ENCODE data around the gene LRRC8D. TPM values are rescaled to one million over a fixed set of nuclear protein-coding genes. Genes with fewer than 3 reads are reported as not detected.
A peak's percentile ranks its signal among the peaks of the same experiment; 100 is the strongest.

LRRC8D gene
- total and polyA plus RNA-seq, 9 of the 15 experiments (the other 6 are each of a cell fraction or from before 2014, with no cell fraction given) = 3.4 to 53.9 (median 15.9) TPM

GRCh38 chr1:89822999-89823628 is 2.3 kb downstream of the LRRC8D start (continued):
- TF ChIP-seq CEBPG (CRISPR knock-in tag; IDR thresholded peaks at IDR 0.05) (peak; percentile 97), CEBPG (tag; conservative IDR thresholded peaks at IDR 0.05 in 1 of 2, IDR thresholded peaks at IDR 0.05 in 1 of 2) (peak; percentile 99 to 100), ARNT (IDR thresholded peaks at IDR 0.05) (peak; percentile 4 to 8; a peak in 1 of 4 replicates), MLLT1 (IDR thresholded peaks at IDR 0.05) (peak in 1 of 2 experiments; percentile 23; a peak in 1 of 4 replicates), SIRT6 (IDR thresholded peaks at IDR 0.05; ENCODE audit: low read depth, low read length) (no peak), ZNF444 (CRISPR knock-in tag; IDR thresholded peaks at IDR 0.05) (no peak), NR2C2 (CRISPR knock-in tag; IDR thresholded peaks at IDR 0.05) (no peak), NR2C2 (tag; IDR thresholded peaks at IDR 0.05) (0 out of 2 replicates have a peak, but pooled peaks have one; percentile 13), NFIC (IDR thresholded peaks at IDR 0.05) (no peak), HNRNPL (IDR thresholded peaks at IDR 0.05; ENCODE audit: low read depth, low read length) (no peak), ZFP30 (CRISPR knock-in tag; IDR thresholded peaks at IDR 0.05; ENCODE audit: borderline replicate concordance) (no peak), EGR1 (conservative IDR thresholded peaks at IDR 0.05) (no peak), CBX1 (IDR thresholded peaks at IDR 0.05; ENCODE audit: low read depth) (no peak), ZNF224 (CRISPR knock-in tag; IDR thresholded peaks at IDR 0.05) (no peak), FOXM1 (IDR thresholded peaks at IDR 0.05; ENCODE audit: low read depth) (peak; percentile 16; the same call in 1 of the 2 replicates), FOXM1 (CRISPR knock-in tag; IDR thresholded peaks at IDR 0.05; ENCODE audit: low read depth) (no peak), JUNB (CRISPR knock-in tag; conservative IDR thresholded peaks at IDR 0.05) (no peak), ZNF436 (CRISPR knock-in tag; IDR thresholded peaks at IDR 0.05) (no peak), NFXL1 (CRISPR knock-in tag; IDR thresholded peaks at IDR 0.05) (no peak), HSF4 (CRISPR knock-in tag; IDR thresholded peaks at IDR 0.05; ENCODE audit: borderline replicate concordance) (no peak), RAD21 (CRISPR knock-in tag; conservative IDR thresholded peaks at IDR 0.05 in 1 of 2, IDR thresholded peaks at IDR 0.05 in 1 of 2) (0 out of 4 replicates have a peak, but pooled peaks of 1 of the 2 experiments have one; percentile 8), ZBTB17 (CRISPR knock-in tag; IDR thresholded peaks at IDR 0.05) (no peak)
- TF ChIP-seq, protein P1, sequence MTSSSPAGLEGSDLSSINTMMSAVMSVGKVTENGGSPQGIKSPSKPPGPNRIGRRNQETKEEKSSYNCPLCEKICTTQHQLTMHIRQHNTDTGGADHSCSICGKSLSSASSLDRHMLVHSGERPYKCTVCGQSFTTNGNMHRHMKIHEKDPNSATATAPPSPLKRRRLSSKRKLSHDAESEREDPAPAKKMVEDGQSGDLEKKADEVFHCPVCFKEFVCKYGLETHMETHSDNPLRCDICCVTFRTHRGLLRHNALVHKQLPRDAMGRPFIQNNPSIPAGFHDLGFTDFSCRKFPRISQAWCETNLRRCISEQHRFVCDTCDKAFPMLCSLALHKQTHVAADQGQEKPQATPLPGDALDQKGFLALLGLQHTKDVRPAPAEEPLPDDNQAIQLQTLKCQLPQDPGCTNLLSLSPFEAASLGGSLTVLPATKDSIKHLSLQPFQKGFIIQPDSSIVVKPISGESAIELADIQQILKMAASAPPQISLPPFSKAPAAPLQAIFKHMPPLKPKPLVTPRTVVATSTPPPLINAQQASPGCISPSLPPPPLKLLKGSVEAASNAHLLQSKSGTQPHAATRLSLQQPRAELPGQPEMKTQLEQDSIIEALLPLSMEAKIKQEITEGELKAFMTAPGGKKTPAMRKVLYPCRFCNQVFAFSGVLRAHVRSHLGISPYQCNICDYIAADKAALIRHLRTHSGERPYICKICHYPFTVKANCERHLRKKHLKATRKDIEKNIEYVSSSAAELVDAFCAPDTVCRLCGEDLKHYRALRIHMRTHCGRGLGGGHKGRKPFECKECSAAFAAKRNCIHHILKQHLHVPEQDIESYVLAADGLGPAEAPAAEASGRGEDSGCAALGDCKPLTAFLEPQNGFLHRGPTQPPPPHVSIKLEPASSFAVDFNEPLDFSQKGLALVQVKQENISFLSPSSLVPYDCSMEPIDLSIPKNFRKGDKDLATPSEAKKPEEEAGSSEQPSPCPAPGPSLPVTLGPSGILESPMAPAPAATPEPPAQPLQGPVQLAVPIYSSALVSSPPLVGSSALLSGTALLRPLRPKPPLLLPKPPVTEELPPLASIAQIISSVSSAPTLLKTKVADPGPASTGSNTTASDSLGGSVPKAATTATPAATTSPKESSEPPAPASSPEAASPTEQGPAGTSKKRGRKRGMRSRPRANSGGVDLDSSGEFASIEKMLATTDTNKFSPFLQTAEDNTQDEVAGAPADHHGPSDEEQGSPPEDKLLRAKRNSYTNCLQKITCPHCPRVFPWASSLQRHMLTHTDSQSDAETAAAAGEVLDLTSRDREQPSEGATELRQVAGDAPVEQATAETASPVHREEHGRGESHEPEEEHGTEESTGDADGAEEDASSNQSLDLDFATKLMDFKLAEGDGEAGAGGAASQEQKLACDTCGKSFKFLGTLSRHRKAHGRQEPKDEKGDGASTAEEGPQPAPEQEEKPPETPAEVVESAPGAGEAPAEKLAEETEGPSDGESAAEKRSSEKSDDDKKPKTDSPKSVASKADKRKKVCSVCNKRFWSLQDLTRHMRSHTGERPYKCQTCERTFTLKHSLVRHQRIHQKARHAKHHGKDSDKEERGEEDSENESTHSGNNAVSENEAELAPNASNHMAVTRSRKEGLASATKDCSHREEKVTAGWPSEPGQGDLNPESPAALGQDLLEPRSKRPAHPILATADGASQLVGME (CRISPR knock-in tag; IDR thresholded peaks at IDR 0.05) = no peak
